Measurements from ENCODE around the gene TH. TPM values are rescaled to one million over a fixed set of nuclear protein-coding genes. Genes with fewer than 3 reads are reported as not detected.

Gene TH
- total RNA-seq, 1 experiment from 2014 or later = not detected

GRCh38 chr11:2129699-2130366 is 41.8 kb downstream of the TH start:
- no peak overlapping the region for H3K27ac ChIP-seq (ENCODE audit: low read length)
- H3K27me3 ChIP-seq (ENCODE audit: control insufficient read depth, insufficient read depth, low read length) = no peaks in the 10 kb centered on the region
- POLR2A ChIA-PET = no interaction called here
- intact Hi-C loops (cut with micrococcal nuclease; ENCODE audit: unreplicated experiment) = no loop called here
- CTCF ChIA-PET = interaction anchor here (0.5 to 0.6 kb wide), 2 partner anchors 21 to 91 kb away, joined by 4 to 11 read pairs; no protein-coding TSS in a partner anchor
- H3K4me3 ChIP-seq (ENCODE audit: low read depth in 2 of 2, low read length in 2 of 2) = no peak overlapping the region
- no peak for DNase-seq (ENCODE audit: low read depth, low spot score)
- no peak for ATAC-seq
- no peak for TF ChIP-seq REST (IDR thresholded peaks at IDR 0.05; ENCODE audit: insufficient read depth in 1 of 2, low read depth in 2 of 2, low read length in 1 of 2)
- no TSS peak for BruUV-seq (replicated peaks)
- H3K9me3 ChIP-seq (ENCODE audit: control insufficient read depth, insufficient read depth, low read depth, low read length) = no peaks in the 10 kb centered on the region
- in situ Hi-C loops (cut with HindIII; ENCODE audit: low pct_unique_long_range_greater_than_20kb, low sequenced_read_pairs) = no loop called here
- H3K4me1 ChIP-seq (ENCODE audit: control insufficient read depth, insufficient read depth, low read length) = no peaks in the 10 kb centered on the region; the same call in 1 of the 2 replicates
- no peaks in the 10 kb centered on the region for H3K36me3 ChIP-seq (ENCODE audit: control insufficient read depth, insufficient read depth, low read length)

GRCh38 chr11:2129308-2129698 is 42.3 kb downstream of the TH start:
- in situ Hi-C loops (cut with HindIII; ENCODE audit: low pct_unique_long_range_greater_than_20kb, low sequenced_read_pairs) (no loop called here), intact Hi-C loops (cut with micrococcal nuclease; ENCODE audit: unreplicated experiment) (no loop called here)
- Histone ChIP-seq H3K4me1 (ENCODE audit: control insufficient read depth, insufficient read depth, low read length) (no peaks in the 10 kb centered on the region; the same call in 1 of the 2 replicates), H3K9me3 (ENCODE audit: control insufficient read depth, insufficient read depth, low read depth, low read length) (no peaks in the 10 kb centered on the region), H3K36me3 (ENCODE audit: control insufficient read depth, insufficient read depth, low read length) (no peaks in the 10 kb centered on the region), H3K27ac (ENCODE audit: low read length) (no peak overlapping the region), H3K27me3 (ENCODE audit: control insufficient read depth, insufficient read depth, low read length) (no peaks in the 10 kb centered on the region), H3K4me3 (ENCODE audit: low read depth in 2 of 2, low read length in 2 of 2) (no peak overlapping the region)
- POLR2A ChIA-PET = no interaction called here
- DNase-seq (ENCODE audit: low read depth, low spot score) = no peak
- CTCF ChIA-PET = interaction anchor here (0.5 kb wide), 1 partner anchor 90 kb away, joined by 11 read pairs; no protein-coding TSS in a partner anchor
- TF ChIP-seq TCF7L2 (IDR thresholded peaks at IDR 0.05; ENCODE audit: low read depth, low read length) (no peak), POLR2AphosphoS5 (IDR thresholded peaks at IDR 0.05; ENCODE audit: low read depth, low read length) (no peak), SIN3A (IDR thresholded peaks at IDR 0.05; ENCODE audit: borderline replicate concordance, insufficient read depth, low read depth, low read length) (no peak), REST (IDR thresholded peaks at IDR 0.05; ENCODE audit: insufficient read depth in 1 of 2, low read depth in 2 of 2, low read length in 1 of 2) (no peak), CTCF (IDR thresholded peaks at IDR 0.05) (no peak)
- ATAC-seq = no peak
- BruUV-seq (replicated peaks) = no TSS peak

Data from Panc1 (cell line).